OCI-LY3 (cell line): Measurements from ENCODE around the gene TBC1D22B.

Experiments used
- H2AFZ ChIP-seq: fragments of 200-600, 300-600 bp; shearing (Covaris generic); 2 replicates; pipeline ENCODE4 v1.6.0; 2014; ENCODE audit warnings: antibody characterized with exemption, low read depth, low read length
- H3K27ac ChIP-seq: fragments of 200-600, 300-600 bp; sonication (generic); 2 replicates; pipeline ENCODE4 v1.5.1; 2014; ENCODE audit warnings: mild to moderate bottlenecking, low read length, moderate library complexity, mixed read lengths
- H3K27me3 ChIP-seq: fragments of 200-600, 300-600 bp; sonication (generic); 2 replicates; pipeline ENCODE4 v1.6.1; 2014; ENCODE audit warnings: low read depth, low read length, mixed read lengths
- H3K36me3 ChIP-seq: fragments of 200-600, 300-600 bp; sonication (generic); replicated peaks from 2 replicates; pipeline ENCODE3; 2014; ENCODE audit warnings: low read depth, low read length, mixed read lengths
- H3K4me1 ChIP-seq: fragments of 300-600, 200-600 bp; sonication (generic); 2 replicates; pipeline ENCODE4 v1.6.1; 2014; ENCODE audit warnings: low read length, mixed read lengths
- H3K4me2 ChIP-seq: fragments of 200-600, 300-600 bp; sonication (generic); 2 replicates; pipeline ENCODE4 v1.6.1; 2014; ENCODE audit warnings: low read length, mixed read lengths
- H3K4me3 ChIP-seq: fragments of 300-600, 200-600 bp; sonication (generic); 2 replicates; pipeline ENCODE4 v1.5.1; 2014; ENCODE audit warnings: antibody characterized with exemption, mild to moderate bottlenecking, low read length, moderate library complexity
- H3K79me2 ChIP-seq: fragments of 300-600, 200-600 bp; shearing (Covaris generic); 2 replicates; pipeline ENCODE4 v1.6.1; 2014; ENCODE audit warnings: mild to moderate bottlenecking, low read length, mixed read lengths
- H3K9ac ChIP-seq: fragments of 300-600, 200-600 bp; shearing (Covaris generic); 2 replicates; pipeline ENCODE4 v1.6.0; 2014; ENCODE audit warnings: mild to moderate bottlenecking, low read length, moderate library complexity
- H3K9me3 ChIP-seq: fragments of 200-600, 300-600 bp; shearing (Covaris generic); 2 replicates; pipeline ENCODE4 v1.6.1; 2014; ENCODE audit warnings: low read length, mixed read lengths; ENCODE audit not compliant: insufficient read depth
- H4K20me1 ChIP-seq: fragments of 200-600, 300-600 bp; sonication (generic); 2 replicates; pipeline ENCODE4 v1.6.1; 2016; ENCODE audit warnings: low read length, mixed read lengths; ENCODE audit not compliant: insufficient read depth
- EZH2phosphoT487 ChIP-seq: fragments of 200-600 bp; shearing (Covaris generic); IDR thresholded peaks from 2 replicates; pipeline ENCODE4 v1.6.1; 2018; ENCODE audit warnings: antibody characterized with exemption, mixed run types, low read depth
- TF ChIP-seq, protein P1 (sequence below): fragments of 200-600, 300-600 bp; sonication (generic); IDR thresholded peaks from 2 replicates; pipeline ENCODE4 v1.5.1; 2014; ENCODE audit warnings: antibody characterized with exemption, low read length, low read depth

Gene TBC1D22B

DNA sequence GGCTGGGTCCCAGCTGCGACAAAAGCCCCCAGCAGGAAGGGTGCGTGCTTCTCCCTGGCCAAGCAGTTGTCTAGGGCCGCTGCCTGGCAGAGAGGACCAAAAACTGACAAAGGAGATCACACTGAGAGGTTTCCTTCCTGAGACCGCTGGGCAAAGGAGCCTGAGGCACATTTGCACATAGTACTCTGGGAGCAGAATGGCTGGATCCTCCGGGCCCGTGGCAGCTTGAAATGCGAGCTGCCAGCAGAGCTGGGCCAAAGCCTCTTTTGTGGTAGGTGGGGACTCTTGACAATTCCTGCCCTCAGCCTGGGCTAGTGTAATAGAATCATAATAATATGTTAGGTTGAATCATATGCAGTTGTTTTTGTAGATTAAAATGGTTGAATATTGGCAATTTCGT, 63.1 kb downstream of the TBC1D22B start:
- no peak for TF ChIP-seq EZH2phosphoT487
- TF ChIP-seq, protein P1, sequence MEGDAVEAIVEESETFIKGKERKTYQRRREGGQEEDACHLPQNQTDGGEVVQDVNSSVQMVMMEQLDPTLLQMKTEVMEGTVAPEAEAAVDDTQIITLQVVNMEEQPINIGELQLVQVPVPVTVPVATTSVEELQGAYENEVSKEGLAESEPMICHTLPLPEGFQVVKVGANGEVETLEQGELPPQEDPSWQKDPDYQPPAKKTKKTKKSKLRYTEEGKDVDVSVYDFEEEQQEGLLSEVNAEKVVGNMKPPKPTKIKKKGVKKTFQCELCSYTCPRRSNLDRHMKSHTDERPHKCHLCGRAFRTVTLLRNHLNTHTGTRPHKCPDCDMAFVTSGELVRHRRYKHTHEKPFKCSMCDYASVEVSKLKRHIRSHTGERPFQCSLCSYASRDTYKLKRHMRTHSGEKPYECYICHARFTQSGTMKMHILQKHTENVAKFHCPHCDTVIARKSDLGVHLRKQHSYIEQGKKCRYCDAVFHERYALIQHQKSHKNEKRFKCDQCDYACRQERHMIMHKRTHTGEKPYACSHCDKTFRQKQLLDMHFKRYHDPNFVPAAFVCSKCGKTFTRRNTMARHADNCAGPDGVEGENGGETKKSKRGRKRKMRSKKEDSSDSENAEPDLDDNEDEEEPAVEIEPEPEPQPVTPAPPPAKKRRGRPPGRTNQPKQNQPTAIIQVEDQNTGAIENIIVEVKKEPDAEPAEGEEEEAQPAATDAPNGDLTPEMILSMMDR: no peak
- Histone ChIP-seq H3K4me2 (no peak overlapping the region), H3K9me3 (no peaks in the 10 kb centered on the region), H3K79me2 (no peaks in the 10 kb centered on the region), H3K36me3 (peaks cover 18% of the 10 kb centered on the region), H2AFZ (no peak overlapping the region), H4K20me1 (no peaks in the 10 kb centered on the region), H3K4me1 (no peaks in the 10 kb centered on the region), H3K9ac (no peak overlapping the region), H3K27ac (no peak overlapping the region), H3K27me3 (no peaks in the 10 kb centered on the region), H3K4me3 (no peak overlapping the region)

DNA sequence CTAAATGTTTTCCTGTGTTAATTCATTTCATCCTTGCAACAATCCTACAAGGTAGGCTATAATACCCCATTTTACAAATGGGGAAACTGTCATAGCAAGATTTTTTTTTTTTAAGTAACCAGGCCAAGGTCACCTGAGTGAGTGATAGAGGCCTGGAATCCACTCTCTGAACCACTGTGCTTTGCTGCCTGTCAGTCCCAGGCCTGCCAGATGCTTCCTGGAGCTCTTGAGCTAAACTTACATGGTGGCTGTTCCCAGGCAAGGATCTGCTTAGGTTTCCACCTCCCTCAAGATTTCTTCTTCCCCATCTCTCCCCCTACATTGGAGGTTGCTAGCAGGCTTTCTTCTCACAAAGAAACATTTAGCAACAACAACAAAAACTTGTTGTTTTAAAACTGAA, 63.5 kb downstream of the TBC1D22B start:
- Histone ChIP-seq H3K4me1 (no peaks in the 10 kb centered on the region), H3K27me3 (no peaks in the 10 kb centered on the region), H3K9ac (no peak overlapping the region), H3K27ac (no peak overlapping the region), H3K4me2 (no peak overlapping the region), H3K9me3 (no peaks in the 10 kb centered on the region), H3K79me2 (no peaks in the 10 kb centered on the region), H4K20me1 (no peaks in the 10 kb centered on the region), H3K4me3 (no peak overlapping the region), H2AFZ (no peak overlapping the region), H3K36me3 (peaks cover 18% of the 10 kb centered on the region)
- no peak for TF ChIP-seq EZH2phosphoT487
- TF ChIP-seq, protein P1: no peak

DNA sequence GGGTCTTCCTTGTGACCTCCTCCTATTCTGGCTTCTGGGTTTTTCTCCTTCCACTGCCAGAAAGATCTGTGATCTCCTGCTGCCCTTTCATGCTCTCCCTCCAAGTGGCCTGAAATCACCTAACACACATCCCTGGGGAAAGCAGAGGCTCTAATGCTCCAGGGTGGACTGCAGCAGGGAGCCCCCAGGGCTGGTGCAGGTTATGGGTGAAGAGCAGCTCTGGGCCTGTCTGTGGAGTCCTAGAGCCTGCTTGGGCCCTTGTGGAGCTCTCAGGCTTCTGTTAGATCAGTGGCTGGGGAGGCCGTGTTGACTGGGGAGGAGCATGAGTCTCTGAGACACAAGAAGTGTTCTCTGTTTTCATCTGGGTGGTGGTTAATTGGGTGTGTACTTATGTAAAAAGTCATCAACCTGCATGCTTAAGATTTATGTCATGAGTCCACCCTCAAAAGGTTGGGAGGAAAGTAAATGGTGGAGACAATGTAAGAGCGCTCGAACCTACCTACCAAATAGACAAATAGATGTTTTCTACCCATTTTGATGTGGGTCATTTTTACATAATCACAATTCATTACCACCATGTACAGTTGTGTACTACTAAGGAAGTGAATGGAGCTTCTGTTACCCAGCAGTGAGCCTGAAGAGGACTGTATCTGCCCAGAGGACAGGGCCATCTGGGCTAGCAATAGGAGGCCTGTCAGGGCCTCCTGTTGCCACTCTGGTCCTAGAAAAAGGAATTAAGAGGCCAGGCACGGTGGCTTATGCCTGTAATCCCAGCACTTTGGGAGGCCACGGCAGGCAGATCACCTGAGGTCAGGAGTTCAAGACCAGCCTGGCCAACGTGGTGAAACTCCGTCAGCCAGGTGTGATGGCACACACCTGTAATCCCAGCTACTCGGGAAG, 64.2 kb downstream of the TBC1D22B start:
- Histone ChIP-seq H3K4me3 (no peak overlapping the region), H2AFZ (no peak overlapping the region), H3K4me2 (no peak overlapping the region), H3K9me3 (no peaks in the 10 kb centered on the region), H3K36me3 (peaks cover 13% of the 10 kb centered on the region), H3K9ac (no peak overlapping the region), H4K20me1 (no peaks in the 10 kb centered on the region), H3K27me3 (no peaks in the 10 kb centered on the region), H3K4me1 (no peaks in the 10 kb centered on the region), H3K79me2 (no peaks in the 10 kb centered on the region), H3K27ac (no peak overlapping the region)
- TF ChIP-seq, protein P1: no peak
- TF ChIP-seq EZH2phosphoT487: no peak

DNA sequence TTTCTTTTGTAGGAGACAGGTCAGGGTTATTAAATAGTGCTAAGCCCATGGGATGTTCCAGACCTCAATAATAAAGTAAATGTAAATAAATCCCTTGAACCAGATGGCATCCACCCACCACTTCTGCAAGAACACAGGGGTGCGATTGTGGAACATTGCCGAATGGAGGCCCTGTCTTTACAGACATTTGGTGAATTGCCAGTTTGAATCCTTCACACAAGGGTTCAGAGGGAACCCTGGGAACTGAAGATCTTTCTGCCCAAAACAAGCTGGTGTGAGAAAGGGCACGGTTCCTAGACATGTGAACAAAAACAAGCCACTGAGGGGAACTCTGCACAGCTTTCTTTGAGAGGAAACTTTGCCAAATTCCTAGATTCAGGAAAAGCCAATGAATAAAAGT, 66.0 kb downstream of the TBC1D22B start:
- Histone ChIP-seq H3K4me2 (no peak overlapping the region), H3K9me3 (no peaks in the 10 kb centered on the region), H3K36me3 (peaks cover 9% of the 10 kb centered on the region), H3K27ac (no peak overlapping the region), H4K20me1 (no peaks in the 10 kb centered on the region), H3K4me1 (no peaks in the 10 kb centered on the region), H3K79me2 (no peaks in the 10 kb centered on the region), H3K4me3 (no peak overlapping the region), H2AFZ (no peak overlapping the region), H3K27me3 (no peaks in the 10 kb centered on the region), H3K9ac (no peak overlapping the region)
- TF ChIP-seq, protein P1: no peak
- TF ChIP-seq EZH2phosphoT487: no peak
